ENCODE data around the gene C13orf42.

DNA sequence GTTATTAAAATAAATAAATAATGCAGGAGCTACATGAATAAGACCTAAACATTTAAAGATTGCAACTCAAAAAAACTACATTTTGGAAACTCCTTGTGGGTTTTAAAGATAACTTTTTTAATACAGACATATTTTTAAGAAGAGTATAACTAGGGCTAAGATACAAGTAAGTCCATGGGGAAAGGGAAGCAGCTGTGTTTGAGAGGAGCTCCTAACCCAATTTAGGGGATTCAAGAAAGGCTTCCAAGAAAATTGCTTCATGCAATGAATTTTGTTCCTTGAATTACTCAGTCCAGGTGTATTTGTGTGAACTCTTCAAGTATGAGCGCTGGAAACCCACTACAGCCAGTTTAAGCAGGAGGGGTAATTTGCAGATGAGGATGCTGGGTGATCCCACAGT is 44.1 kb upstream of the C13orf42 start:
- no peak for TF ChIP-seq POLR2A (IDR thresholded peaks at IDR 0.05)
- TF ChIP-seq, protein P1, sequence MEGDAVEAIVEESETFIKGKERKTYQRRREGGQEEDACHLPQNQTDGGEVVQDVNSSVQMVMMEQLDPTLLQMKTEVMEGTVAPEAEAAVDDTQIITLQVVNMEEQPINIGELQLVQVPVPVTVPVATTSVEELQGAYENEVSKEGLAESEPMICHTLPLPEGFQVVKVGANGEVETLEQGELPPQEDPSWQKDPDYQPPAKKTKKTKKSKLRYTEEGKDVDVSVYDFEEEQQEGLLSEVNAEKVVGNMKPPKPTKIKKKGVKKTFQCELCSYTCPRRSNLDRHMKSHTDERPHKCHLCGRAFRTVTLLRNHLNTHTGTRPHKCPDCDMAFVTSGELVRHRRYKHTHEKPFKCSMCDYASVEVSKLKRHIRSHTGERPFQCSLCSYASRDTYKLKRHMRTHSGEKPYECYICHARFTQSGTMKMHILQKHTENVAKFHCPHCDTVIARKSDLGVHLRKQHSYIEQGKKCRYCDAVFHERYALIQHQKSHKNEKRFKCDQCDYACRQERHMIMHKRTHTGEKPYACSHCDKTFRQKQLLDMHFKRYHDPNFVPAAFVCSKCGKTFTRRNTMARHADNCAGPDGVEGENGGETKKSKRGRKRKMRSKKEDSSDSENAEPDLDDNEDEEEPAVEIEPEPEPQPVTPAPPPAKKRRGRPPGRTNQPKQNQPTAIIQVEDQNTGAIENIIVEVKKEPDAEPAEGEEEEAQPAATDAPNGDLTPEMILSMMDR (IDR thresholded peaks at IDR 0.05) = no peak
